ENCODE data around the gene WDR7. TPM values are rescaled to one million over a fixed set of nuclear protein-coding genes. Genes with fewer than 3 reads are reported as not detected.

The WDR7 gene
- total RNA-seq, 6 experiments from 2014 or later: 10.4 to 18.8 (median 15.3) TPM

DNA sequence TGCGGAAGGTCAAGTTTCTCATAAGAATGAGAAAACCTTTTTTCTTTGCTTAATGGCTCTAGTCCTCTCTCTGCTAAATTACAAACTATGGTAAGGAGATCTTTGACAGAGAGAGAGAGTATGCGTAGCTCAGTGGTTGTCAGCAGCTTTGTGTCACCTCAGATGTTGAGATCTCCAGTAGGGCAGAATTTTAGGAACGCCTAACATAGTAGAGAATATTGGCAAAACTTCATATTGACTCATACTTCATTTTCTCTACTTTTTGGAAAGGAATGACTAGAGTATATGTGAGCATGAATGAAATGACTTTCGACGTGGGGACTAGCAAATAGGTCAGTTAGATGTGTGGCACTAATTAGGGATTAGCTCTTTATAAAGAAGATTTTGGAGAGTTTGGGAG is 64.0 kb downstream of the WDR7 start:
- WGBS (ENCODE audit: insufficient coverage, low coverage, low lambda C conversion rate, missing lambda C conversion rate): 93% methylated on average over 5 of the region's 5 CpGs
- no peak for ATAC-seq
- Histone ChIP-seq H3K4me1 (no peaks in the 10 kb centered on the region), H3K4me3 (no peak overlapping the region), H3K9me3 (no peaks in the 10 kb centered on the region), H3K36me3 (no peaks in the 10 kb centered on the region), H3K27ac (no peak overlapping the region), H3K27me3 (no peaks in the 10 kb centered on the region)
- DNase-seq: no peak
- no peak for TF ChIP-seq POLR2A (IDR thresholded peaks at IDR 0.05)
- TF ChIP-seq, protein P1, sequence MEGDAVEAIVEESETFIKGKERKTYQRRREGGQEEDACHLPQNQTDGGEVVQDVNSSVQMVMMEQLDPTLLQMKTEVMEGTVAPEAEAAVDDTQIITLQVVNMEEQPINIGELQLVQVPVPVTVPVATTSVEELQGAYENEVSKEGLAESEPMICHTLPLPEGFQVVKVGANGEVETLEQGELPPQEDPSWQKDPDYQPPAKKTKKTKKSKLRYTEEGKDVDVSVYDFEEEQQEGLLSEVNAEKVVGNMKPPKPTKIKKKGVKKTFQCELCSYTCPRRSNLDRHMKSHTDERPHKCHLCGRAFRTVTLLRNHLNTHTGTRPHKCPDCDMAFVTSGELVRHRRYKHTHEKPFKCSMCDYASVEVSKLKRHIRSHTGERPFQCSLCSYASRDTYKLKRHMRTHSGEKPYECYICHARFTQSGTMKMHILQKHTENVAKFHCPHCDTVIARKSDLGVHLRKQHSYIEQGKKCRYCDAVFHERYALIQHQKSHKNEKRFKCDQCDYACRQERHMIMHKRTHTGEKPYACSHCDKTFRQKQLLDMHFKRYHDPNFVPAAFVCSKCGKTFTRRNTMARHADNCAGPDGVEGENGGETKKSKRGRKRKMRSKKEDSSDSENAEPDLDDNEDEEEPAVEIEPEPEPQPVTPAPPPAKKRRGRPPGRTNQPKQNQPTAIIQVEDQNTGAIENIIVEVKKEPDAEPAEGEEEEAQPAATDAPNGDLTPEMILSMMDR (IDR thresholded peaks at IDR 0.05): no peak
- intact Hi-C loops (cut with DNase I): no loop called here

DNA sequence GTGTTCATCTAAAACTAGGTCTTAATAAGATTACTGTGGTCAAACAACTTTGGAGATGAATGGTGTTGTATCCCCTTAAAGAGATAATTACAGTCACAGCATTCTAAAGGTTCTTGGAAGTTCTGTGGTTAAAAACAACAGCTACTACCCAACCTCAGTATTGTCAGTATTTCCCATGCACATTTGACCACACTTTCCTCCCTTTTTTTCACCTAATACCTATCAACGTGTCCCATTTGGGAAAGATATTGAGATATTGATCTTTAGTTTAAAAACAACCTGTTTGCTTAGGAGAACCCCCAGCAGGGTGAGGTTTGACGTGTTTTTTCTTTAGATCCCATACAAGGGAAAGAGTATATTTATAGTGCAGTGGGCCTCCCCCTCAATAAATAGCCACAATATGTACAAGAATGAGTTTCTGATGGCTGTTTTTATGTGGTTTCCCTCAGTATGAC is 65.6 kb downstream of the WDR7 start:
- TF ChIP-seq, protein P1 (IDR thresholded peaks at IDR 0.05): no peak
- TF ChIP-seq POLR2A (IDR thresholded peaks at IDR 0.05): no peak
- Histone ChIP-seq H3K9me3 (no peaks in the 10 kb centered on the region), H3K4me3 (no peak overlapping the region), H3K27me3 (no peaks in the 10 kb centered on the region), H3K27ac (no peak overlapping the region), H3K4me1 (no peaks in the 10 kb centered on the region), H3K36me3 (no peaks in the 10 kb centered on the region)
- intact Hi-C loops (cut with DNase I): no loop called here
- WGBS (ENCODE audit: insufficient coverage, low coverage, low lambda C conversion rate, missing lambda C conversion rate): 56% methylated on average over 2 of the region's 2 CpGs
- no peak for ATAC-seq
- no peak for DNase-seq

DNA sequence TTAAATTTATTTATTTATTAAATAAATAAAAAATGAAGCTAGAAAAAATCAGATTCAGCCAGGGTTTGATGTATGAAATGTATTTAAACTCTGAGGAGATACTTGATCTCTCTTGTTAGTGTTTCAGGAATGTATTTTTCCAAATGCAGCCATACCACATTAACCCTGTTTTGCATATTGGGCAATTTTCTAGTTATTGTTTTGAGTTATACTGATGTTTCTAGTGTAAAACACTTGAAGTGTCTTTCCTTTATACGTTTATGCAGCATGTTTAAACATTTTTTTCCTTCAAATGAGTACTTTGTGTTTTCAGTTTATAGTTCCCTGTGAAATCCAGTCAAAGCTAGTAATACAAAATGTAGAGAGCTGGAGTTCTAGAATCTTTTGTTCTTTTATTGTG is 69.9 kb downstream of the WDR7 start:
- Histone ChIP-seq H3K36me3 (no peaks in the 10 kb centered on the region), H3K9me3 (no peaks in the 10 kb centered on the region), H3K27ac (no peak overlapping the region), H3K4me3 (no peak overlapping the region), H3K4me1 (no peaks in the 10 kb centered on the region), H3K27me3 (no peaks in the 10 kb centered on the region)
- DNase-seq: no peak
- 86% methylated on average over 1 of the region's 1 CpG for WGBS (ENCODE audit: insufficient coverage, low coverage, low lambda C conversion rate, missing lambda C conversion rate)
- TF ChIP-seq POLR2A (IDR thresholded peaks at IDR 0.05): no peak
- TF ChIP-seq, protein P1 (IDR thresholded peaks at IDR 0.05): no peak
- intact Hi-C loops (cut with DNase I): no loop called here
- no peak for ATAC-seq

DNA sequence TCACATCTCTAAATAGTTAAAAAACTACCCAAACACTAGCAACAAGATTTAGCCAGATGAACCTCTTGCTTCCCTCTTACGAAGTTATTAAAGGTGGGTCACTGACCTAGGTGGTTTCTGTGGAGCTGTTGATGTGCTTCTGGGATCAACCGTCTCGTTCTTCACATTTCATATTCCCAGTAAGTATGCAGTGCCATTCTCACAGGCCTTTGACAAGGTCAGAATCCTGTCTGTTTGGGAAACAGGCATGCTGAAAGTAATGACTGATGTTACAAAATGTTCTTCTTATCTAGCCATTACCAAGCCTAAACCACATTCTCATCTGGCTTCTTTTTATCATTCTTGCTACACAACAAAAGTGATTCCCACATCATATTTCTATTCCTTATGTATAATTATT is 70.3 kb downstream of the WDR7 start:
- TF ChIP-seq, protein P1 (IDR thresholded peaks at IDR 0.05): no peak
- no peak for TF ChIP-seq POLR2A (IDR thresholded peaks at IDR 0.05)
- Histone ChIP-seq H3K9me3 (no peaks in the 10 kb centered on the region), H3K4me1 (no peaks in the 10 kb centered on the region), H3K4me3 (no peak overlapping the region), H3K27me3 (no peaks in the 10 kb centered on the region), H3K36me3 (no peaks in the 10 kb centered on the region), H3K27ac (no peak overlapping the region)
- no peak for DNase-seq
- 90% methylated on average over 3 of the region's 3 CpGs for WGBS (ENCODE audit: insufficient coverage, low coverage, low lambda C conversion rate, missing lambda C conversion rate)
- no peak for ATAC-seq
- intact Hi-C loops (cut with DNase I): no loop called here

DNA sequence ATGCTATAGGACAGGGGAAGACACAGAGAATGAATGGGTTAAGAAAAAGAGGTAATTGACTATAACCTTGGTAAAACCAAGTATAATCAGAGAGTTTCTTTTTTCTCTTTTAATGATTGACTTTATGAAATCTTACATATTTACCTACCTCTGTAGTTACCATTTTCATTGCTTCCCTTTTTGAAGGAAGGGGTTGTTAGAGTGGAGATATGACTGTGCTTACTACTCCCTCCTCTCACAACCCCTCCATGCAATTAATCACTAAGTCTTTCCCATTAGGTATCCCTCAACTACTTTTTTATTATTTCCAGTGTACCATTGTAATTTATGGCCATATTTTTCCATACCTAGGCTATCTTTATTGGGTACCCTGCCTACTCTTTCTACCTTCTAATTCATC is 71.4 kb downstream of the WDR7 start:
- Histone ChIP-seq H3K36me3 (no peaks in the 10 kb centered on the region), H3K4me1 (no peaks in the 10 kb centered on the region), H3K9me3 (no peaks in the 10 kb centered on the region), H3K4me3 (no peak overlapping the region), H3K27ac (no peak overlapping the region), H3K27me3 (no peaks in the 10 kb centered on the region)
- TF ChIP-seq, protein P1 (IDR thresholded peaks at IDR 0.05): no peak
- TF ChIP-seq POLR2A (IDR thresholded peaks at IDR 0.05): no peak
- ATAC-seq (no peak), DNase-seq (no peak)
- intact Hi-C loops (cut with DNase I): no loop called here
